NCI-H2196 (cell line): ENCODE results near the gene RBM20.

ENCODE experiments used
- DNase-seq: peaks from one replicate; lab custom pipeline; 2025; ENCODE audit not compliant: unreplicated experiment; lab: John Stamatoyannopoulos, UW

Gene RBM20

DNA sequence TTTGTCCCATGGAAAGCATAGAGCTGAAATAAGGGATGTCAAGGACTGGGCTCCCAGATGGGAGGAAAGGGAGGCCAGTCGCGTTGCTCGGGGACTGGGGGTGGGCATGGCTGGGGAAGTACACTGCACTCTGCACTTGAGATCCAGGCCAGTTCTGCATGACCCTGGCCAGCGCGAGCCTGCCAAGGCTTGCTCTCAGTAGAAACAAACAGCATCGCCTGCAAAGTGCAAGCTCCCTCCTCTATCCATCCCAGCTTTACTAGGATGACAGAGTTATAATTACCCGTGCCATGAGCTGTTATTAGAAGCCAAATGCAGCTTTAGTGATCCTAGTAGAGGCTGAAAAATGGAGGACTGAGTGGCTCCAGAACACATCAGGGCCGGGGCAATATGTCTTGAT is 183.7 kb downstream of the RBM20 start:
- DNase-seq: no peak

DNA sequence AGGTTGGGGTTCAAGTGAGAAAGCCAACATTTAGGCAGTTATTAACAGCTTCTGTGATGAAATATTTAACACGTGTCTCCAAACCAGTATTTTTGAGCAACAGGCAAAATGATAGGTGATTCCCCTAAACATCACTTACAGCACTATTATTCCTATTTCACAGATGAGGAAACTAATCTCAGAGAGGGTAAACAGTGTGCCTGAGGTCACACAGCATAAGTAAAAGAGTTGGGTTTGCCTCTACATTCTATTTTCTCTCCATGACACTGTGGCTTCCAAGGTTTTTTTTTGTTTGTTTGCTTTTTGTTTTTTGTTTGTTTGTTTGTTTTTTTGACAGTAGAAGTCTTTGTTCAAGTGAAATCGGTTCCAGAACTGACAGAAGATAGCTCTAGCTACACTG is 184.4 kb downstream of the RBM20 start:
- DNase-seq: no peak

DNA sequence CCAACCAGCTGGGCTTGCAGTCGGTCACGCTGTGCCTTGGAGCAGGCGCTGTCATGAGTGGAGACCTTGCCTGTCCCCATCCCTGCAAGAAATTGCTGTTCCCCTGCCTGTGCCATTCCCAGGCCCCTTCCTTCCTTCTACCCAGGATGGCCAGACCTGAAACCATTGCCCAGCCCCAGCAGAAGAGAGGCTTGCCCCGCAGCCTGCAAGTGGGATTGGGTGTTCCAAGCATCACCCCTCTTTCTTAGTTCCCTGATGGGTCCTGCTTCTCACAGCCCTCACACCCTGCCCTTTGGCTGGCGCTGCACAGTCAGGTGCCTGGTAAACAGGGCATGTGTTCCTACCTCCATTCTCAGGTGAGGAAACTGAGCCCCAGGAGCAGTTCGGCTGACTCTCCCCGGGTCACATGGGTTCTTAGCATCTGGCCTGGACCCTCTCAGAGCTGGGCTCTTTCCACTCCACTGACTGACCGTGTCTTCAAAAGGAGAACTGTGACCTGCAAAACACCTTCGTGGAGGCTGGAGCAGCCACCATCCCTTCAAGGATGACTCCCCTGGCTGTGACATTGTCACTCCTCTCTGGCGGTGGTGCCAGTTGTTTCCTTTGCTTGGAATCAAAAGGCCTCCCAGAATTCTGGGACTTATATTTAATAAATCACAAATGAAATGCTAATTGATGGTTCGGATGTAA is 185.7 kb downstream of the RBM20 start:
- no peak for DNase-seq

DNA sequence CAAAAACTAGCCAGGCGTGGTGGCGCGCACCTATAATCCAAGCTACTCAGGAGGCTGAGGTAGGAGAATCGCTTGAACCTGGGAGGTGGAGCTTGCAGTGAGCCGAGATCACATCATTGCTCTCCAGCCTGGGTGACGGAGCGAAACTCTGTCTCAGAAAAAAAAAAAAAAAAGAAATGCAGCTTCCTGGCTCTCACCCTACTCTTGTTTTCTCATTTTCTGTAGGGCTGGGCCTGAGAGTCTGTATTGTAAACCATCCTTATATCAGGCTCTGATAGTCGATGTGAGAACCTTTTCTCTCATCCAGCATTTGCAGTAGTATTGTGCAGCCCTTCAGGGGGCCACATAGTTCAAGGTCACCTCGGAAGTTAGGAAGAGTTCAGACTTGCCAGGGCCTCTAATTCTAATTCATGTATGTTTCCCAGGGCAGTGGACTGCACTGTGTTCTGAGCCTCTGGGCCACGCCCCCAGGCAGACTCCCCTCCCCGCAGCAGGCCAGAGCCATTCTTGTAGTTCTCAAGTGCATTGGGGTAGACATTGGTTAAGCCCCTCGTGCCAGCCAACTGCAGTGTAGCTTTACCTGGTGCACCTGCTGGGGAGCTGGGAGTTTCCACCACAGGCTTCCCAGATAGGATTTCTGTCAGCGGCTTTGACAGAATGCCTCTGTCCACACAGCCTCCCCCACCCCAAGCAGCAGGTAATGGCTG is 189.3 kb downstream of the RBM20 start:
- peak; percentile 21 for DNase-seq

DNA sequence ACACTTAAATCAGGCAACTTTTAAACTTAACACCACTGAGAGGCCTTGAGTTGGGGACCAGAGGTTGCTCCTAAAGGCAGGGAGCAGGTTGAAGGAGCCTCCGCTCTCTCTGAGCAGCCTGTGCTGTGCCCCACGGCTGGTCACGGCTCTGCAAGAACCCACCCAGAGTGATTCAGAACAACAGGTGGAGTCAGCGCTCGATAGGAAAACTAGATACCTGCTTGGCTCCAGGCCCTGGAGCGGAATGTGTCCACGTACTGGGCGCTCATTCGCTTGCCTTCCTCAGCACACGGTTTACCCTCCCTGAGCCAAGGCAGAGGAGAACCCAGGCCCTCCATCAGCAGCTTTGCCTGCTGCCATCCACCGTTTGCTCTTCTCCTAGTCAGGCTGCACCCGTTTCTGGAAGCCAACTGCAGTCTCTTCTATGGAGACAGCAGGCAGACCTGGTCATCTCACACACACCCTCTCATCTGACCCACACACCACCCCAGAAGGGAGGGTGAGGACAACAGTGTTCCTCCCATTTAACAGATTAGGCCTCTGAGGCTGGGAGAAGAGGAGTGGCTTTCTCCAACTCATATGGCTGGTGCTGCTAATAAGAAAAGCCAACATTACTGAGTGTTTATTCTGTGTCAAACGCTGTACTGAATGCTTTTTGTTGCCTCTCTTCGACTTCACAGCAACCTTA is 189.9 kb downstream of the RBM20 start:
- no peak for DNase-seq

DNA sequence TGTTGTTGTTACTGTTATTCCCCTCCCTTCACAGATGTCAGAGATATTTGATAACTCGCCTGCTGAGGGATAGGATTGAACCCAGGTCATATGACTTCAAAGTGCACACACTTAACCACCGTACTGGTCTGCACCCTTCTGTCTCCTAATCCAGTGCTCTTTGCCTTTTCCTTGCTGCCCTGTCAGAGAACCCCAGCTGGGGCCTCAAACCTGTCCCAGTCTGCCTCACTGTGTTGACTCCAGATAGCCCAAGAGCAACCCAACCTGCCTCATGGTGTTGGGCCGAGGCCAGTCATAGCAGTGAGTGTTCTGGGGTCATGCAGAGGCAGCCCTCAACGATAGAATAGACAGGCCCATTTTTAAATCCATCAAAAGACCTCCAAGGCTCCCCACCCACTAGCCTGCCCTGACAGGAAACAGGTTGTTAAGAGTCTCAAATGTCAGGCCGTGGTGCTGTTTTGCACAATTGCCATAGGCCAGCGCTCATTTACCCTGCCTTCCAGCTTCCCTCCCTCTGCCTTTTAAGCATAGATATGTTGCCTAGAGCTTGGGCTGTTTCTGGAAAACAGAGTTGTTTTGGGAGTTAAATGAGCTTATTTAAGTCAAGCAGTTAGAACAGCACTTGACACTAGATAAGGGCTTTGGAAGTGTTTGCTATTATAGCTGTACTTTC is 190.6 kb downstream of the RBM20 start:
- peak; percentile 3 for DNase-seq

DNA sequence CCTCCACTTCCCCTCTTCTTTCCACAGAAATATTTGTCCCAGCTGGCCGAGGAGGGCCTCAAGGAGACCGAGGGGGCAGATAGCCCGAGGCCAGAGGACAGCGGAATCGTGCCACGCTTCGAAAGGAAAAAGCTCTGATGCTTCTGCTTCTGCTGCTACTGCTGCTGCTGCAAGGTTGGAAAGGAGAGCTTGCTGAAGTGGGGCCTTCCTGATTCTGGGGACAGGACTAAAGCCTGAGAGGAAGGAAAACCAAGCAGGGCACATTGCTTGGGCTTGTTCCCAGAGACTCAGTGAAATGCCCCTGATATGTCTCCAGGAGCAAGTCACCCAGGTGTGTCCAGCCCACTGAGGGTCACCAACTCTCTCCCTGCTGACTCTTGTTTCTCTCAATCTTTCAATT is 191.7 kb downstream of the RBM20 start:
- no peak for DNase-seq

DNA sequence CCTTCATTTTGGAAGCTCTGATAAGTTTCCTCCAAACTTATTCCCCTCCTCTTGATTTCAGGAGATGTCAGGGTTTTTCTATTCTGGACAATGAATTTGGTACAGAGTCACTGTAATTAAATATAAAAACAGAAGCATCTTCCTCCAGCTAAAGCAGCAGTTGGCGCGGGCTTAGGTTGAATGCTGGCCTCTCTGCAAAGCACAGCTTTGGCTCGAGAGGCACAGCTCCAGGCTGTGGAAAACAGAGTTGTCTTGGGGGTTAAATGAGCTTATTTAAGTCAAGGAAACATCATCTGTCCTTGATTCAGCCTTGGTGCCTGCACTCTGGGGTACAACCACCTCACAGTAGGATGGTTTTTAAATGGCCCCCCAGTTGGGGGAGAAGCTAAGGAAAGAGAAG is 192.6 kb downstream of the RBM20 start:
- no peak for DNase-seq

DNA sequence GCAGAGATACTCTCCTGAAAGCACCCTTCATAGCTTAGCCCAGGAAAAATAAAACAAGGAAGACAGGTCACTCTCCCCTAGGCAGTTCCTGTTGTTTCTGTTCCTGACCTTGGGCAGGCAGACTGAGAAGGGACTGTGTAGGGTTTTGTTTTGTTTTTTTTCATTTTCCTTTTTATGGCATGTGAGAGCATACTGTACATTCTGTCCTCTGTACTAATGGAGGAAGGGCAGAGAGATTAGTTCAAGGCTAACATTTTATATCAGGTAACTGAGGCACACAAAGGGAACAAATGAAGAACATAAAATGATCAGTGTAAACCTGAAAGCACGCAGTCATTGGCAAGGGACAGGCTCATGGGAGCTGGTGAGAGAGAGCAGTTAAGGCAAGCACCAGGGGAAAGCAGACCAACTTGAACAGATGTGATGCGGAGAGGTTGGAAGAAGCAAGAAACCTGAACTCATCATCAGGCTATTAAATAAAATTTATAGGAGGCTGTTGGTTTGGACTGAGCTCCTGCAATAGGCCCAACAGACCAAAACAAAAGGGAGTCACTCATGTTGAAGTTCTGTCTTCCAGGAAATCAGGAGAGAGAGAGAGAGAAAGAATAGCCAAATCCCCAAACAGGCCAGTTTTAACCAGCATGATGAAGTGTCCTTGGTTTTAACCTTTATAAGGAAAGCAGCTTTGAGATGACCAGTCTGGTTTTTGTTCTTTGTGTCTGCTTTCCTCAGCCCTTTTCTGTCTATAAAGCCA is 193.5 kb downstream of the RBM20 start:
- no peak for DNase-seq

DNA sequence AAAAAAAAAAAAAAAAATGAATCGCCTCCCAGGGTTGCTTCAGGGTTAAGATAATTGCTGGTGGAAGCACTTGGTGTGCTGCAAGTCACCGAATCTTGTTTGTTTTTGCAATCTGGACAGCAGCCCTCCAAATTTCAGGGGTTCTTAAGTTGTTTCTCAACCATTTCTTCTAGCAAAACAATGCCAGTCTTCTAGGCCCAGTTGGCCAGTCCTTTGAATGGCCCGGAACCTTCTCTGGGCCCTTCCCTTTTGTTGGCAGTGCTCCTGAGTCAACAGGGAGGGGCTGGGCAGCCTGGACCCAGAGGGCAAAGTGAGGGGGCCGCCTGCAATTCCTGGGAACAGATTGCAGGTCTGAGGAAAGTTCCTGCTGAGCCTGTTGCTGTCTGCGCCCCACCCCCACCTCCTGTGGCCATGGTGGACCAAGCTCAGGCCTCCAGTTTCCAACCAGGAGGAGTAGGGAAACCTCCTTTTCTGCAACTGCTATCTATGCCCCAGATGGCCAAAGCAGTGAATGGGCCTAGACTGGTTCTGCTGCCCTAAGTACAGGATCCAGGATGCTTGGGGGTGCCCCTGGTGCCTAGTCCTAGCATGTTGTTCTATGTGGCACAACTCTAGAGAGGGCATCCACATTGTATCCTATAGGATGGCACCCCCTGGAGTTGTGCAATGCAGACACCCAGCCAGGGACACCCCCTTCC is 196.2 kb downstream of the RBM20 start:
- no peak for DNase-seq

DNA sequence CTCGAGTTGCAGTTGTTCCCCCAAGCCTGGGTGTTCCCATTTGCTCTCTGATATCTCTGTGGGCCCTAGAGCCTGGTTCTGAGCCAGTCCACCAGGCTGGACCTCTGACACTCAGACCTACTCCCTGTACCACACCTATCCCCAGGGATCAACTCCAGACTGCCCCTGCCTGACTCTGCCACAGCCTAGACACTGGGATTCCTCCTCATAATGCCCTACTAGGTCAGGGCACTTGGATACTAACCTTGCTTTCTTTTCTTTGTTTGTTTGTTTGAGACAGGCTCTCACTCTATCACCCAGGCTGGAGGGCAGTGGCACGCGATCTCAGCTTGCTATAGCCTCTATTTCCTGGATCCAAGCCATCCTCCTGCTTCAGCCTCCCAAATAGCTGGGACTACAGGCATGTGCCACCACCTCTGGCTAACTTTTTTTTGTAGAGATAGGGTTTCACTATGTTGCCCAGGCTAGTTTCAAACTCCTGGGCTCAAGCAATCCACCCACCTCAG is 196.8 kb downstream of the RBM20 start:
- no peak for DNase-seq

DNA sequence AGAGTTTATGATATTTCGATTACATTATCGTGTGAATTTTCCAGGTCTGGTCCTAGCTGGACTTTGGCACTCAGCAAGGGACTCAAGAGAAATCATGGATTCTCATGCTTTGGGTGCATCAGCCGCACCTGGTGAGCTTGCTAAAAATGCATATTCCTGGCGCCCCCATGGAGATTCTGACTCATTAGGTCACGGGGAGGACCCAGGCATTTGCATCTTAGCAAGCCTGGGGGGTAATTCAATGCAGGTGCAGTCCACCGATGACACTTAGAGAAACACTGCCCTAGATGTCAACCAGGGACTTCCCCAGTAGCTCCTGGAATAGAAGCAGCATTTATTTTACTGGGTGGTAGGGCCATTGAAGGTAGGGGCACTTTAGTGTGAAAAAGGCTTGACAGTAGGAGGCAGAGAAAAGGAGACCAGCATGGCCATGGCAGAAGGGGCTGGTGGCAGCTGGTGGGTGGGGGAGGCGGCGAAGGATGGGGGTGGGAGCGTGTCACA is 197.7 kb downstream of the RBM20 start:
- no peak for DNase-seq

DNA sequence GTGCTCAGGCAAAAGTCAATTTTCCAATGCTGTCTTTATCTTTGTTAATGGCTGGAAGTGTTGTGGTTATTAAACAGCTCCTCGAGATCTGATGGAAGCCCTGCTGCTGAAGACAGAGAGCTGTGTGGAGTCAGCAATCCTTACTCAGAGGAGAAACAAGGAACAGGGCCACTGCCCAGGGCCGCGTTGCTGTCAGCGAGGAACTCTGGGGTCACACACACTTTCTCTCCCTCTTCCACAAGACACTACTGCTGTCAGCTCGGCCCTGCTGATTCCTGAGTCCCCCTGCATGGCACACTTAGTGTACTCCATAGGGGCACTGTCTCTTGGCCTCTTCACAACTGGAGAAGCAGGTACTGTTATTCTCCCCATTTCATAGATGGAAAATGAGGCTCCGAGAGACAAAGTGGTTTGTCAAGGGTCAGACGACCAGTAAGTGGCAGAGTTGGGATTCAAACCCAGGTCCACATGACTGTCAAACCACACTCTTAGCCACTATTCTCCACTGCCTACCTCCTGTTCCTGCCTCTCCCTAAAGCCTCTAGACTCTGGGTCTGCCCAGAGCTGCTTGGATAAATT is 198.3 kb downstream of the RBM20 start:
- no peak for DNase-seq

DNA sequence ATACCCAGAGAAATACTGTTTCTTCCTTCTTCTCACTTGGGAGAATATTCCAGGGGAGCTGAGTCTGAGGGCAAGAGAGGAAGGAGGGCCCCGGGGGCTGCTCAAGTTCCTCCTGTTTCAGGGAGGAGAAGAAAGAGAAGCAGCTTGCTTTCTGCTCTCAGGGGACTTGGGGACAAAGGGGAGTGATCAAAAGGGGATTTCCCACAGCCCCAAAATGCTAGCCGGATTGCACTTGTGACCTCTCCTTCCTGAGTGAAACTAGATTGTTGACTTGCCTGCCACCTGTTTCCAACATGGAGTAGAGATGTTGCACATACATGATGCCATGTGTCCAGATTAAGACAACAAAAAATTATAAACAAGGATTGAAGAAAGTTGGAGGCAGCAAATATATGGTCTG is 198.9 kb downstream of the RBM20 start:
- no peak for DNase-seq

DNA sequence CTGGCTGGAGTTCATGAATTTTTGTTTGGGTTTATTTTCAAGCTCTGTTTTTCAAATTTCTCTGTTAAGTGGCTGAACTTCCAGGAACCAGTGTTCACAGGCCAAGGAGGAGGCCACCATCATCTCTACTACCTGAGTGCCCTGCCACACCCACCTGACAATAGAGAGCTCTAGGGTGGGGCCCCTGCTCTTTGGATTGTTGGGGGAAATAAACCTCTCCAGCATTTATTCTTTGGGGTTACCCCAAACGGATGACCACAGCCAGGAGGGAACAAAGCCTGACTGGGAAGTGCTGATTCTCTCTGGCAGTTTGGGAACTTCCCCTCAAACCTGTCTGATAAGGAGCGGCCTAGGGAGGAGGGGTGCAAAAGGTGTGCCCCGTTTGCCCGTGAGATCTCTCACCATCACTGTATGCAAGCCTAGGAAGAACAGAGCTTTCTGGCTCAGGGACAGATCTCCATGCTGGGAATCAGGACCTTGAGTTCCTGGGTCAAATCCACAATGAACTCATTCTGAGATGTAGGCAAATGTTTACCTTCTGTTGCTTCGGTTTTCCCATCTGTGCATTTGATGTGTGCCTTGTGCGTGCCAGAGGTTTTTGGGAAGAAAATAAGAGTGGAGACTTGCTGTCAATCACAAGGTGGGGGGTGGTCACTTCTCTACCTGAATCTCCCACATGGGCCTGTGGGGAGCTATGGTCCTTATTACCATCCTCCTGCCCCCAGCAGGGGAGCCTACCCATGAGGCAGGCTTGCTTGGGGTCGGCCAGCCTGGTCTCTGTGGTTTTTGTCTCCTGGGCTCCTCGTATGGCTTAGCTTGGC is 199.9 kb downstream of the RBM20 start:
- no peak for DNase-seq

DNA sequence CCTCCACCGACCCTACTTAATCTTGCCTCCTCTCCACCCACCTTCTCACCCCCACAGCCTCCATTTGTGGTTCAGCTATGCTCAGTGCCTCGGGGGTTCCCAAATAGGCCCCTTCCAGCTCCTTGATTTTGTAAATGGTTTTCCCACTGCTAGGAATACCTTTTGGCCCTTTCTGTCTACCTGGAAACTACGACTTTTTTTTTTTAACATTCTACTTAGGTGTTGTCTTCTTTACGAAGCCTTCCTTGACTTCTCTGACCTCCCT is 200.4 kb downstream of the RBM20 start:
- no peak for DNase-seq

DNA sequence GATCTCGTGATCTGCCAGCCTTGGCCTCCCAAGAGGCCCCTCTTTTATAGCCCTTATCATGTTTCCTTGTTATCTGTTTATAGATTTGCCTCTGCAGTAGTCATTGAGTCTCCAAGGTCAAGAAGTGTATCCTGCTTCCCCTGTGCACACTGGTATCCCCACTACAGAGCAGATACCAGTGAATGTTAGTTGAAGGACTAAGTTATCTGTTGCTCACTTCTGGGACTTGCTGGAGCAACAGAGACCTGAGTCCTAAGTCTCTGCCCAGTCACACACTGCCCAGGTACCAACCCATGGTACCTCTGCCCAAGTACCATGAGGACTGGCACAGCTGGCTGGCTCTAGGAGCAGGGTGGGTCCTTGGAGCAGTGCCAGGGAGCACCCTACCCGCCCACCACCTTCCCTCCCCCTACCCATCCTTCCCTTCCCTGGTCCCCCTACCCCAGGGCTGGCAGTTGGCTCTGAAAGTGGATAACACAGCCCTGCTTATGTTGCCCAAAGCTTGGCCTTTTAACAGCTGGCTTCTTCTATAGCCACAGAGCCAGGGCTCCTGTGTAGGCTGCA is 201.1 kb downstream of the RBM20 start:
- no peak for DNase-seq

DNA sequence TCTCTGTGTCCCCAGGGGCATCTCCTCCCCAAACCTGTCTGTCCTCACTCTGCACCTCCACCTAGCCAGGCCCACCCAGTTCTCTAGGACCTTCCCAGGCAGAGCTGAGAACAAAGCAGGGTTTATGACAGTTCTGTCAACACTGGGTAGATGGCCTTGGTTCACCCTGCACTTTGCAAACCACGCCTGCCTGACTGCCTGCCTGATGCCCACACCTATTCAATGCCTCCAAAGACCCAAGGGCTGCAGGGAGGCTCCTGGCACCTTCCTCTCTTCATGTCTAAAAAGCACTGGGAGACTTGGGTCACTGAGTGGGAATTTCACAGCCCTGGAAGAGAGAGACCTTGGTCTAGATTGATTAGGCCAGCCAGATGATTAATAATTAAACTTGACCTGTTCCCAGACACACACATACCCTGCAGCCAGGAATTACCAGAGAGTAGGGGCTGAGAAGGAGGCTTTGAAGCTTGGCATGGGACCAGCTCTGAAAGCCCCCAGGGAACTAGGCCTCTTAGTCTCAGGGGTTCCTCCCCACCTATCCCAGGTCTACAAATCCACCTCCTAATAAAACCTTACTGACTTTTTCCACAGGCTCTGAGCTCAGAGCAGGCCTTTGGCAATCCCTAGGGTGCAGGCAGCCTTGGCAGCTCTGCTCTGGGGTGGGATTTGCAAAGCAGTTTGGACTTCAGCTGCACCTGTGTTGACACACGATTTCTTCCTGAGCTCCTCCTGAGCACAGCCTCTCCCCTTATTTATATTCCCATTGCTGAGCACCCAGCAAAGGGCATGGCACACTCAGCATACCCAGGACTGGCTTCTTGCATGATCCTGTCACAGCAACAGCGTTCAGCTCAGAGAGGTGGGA is 201.9 kb downstream of the RBM20 start:
- no peak for DNase-seq
